Liver (tissue), 9 donors: ENCODE results near the gene ADGRF5. TPM values are rescaled to one million over a fixed set of nuclear protein-coding genes. Genes with fewer than 3 reads are reported as not detected.

ENCODE experiments used
- DNase-seq: peaks from one replicate; pipeline ENCODE4 v3.0.0-alpha.2; 2017; ENCODE audit warnings: low spot score
- H3K27ac ChIP-seq, 2 donors: one replicate each; pipeline ENCODE4 v1.7.0; 2013; ENCODE audit warnings: inconsistent platforms in 2 of 2, low read length in 2 of 2, control low read depth in 1 of 2, low read depth in 1 of 2, mild to moderate bottlenecking in 1 of 2
- H3K27me3 ChIP-seq, 4 donors: one replicate each; pipeline versions ENCODE4 v1.6.1 to v1.7.0; 2013; ENCODE audit warnings: low read length in 3 of 4, inconsistent platforms in 1 of 4, mild to moderate bottlenecking in 1 of 4, moderate library complexity in 1 of 4; ENCODE audit not compliant: control insufficient read depth in 4 of 4, insufficient read depth in 4 of 4
- H3K36me3 ChIP-seq, 4 donors: one replicate each; pipeline versions ENCODE4 v1.6.1 to v1.7.0; 2013; ENCODE audit warnings: low read length in 3 of 4, mild to moderate bottlenecking in 3 of 4, low read depth in 1 of 4, moderate library complexity in 1 of 4; ENCODE audit not compliant: control insufficient read depth in 4 of 4, insufficient read depth in 3 of 4
- H3K4me1 ChIP-seq, 4 donors: one replicate each; pipeline versions ENCODE4 v1.6.1 to v1.7.0; 2013; ENCODE audit warnings: low read length in 3 of 4, mild to moderate bottlenecking in 3 of 4, moderate library complexity in 1 of 4; ENCODE audit not compliant: control insufficient read depth in 4 of 4, insufficient read depth in 4 of 4
- H3K4me3 ChIP-seq, 3 donors: one replicate each; pipeline versions ENCODE4 v1.6.1 to v1.7.0; 2013; ENCODE audit warnings: low read length in 3 of 3, control low read depth in 1 of 3, low read depth in 1 of 3, mild to moderate bottlenecking in 1 of 3
- H3K9ac ChIP-seq, 2 donors: one replicate each; pipeline ENCODE4 v1.7.0; 2013; ENCODE audit warnings: low read length in 2 of 2, mild to moderate bottlenecking in 2 of 2, moderate library complexity in 2 of 2, control low read depth in 1 of 2, low read depth in 1 of 2
- H3K9me3 ChIP-seq, 4 donors: one replicate each; pipeline versions ENCODE4 v1.6.1 to v1.7.0; 2013; ENCODE audit warnings: low read length in 3 of 4; ENCODE audit not compliant: control insufficient read depth in 4 of 4
- ATF3 ChIP-seq: IDR thresholded peaks from 2 replicates; pipeline ENCODE4 v1.6.1; 2016; ENCODE audit warnings: antibody characterized with exemption
- FOXA1 ChIP-seq: IDR thresholded peaks from 2 replicates; pipeline ENCODE4 v1.6.1; 2016; ENCODE audit warnings: antibody characterized with exemption
- FOXA2 ChIP-seq: IDR thresholded peaks from 2 replicates; pipeline ENCODE4 v1.6.1; 2016; ENCODE audit warnings: antibody characterized with exemption
- GABPA ChIP-seq, 2 donors: IDR thresholded peaks in 1 of 2; conservative IDR thresholded peaks in 1 of 2; 2 replicates each; pipeline ENCODE4 v1.6.1; 2016; ENCODE audit warnings: antibody characterized with exemption in 2 of 2, mild to moderate bottlenecking in 1 of 2, moderate library complexity in 1 of 2
- JUND ChIP-seq, 2 donors: IDR thresholded peaks; 2 replicates each; pipeline ENCODE4 v1.6.1; 2016; ENCODE audit warnings: antibody characterized with exemption in 2 of 2
- MAX ChIP-seq: IDR thresholded peaks from 2 replicates; pipeline ENCODE4 v1.6.1; 2016; ENCODE audit warnings: antibody characterized with exemption
- NR2F2 ChIP-seq: IDR thresholded peaks from 2 replicates; pipeline ENCODE4 v1.6.1; 2016; ENCODE audit warnings: antibody characterized with exemption
- RAD21 ChIP-seq, 2 donors: IDR thresholded peaks; 2 replicates each; pipeline ENCODE4 v1.6.1; 2016; ENCODE audit warnings: antibody characterized with exemption in 2 of 2, mild to moderate bottlenecking in 2 of 2
- REST ChIP-seq: IDR thresholded peaks from 2 replicates; pipeline ENCODE4 v1.6.1; 2016; ENCODE audit warnings: antibody characterized with exemption, mild to moderate bottlenecking
- RXRA ChIP-seq, 2 donors: IDR thresholded peaks; 2 replicates each; pipeline ENCODE4 v1.6.1; 2017 to 2018; ENCODE audit warnings: antibody characterized with exemption in 2 of 2, mild to moderate bottlenecking in 1 of 2
- SP1 ChIP-seq: IDR thresholded peaks from 2 replicates; pipeline ENCODE4 v1.6.1; 2018; ENCODE audit warnings: antibody characterized with exemption, mild to moderate bottlenecking
- TAF1 ChIP-seq: conservative IDR thresholded peaks from 2 replicates; pipeline ENCODE4 v1.6.1; 2016; ENCODE audit warnings: antibody characterized with exemption, mild to moderate bottlenecking
- WGBS: extraction: QIAGEN DNeasy Blood & Tissue Kit; methylation state at CpG from one replicate; pipeline ENCODE4 v1.1.7; 2013; 5-methylcytosine and 5-hydroxymethylcytosine counted together
- polyA plus RNA-seq, 2 donors: library from polyadenylated mRNA; stranded (reverse) in 1 of 2; unstranded in 1 of 2; fragments of 200-250 nt in 1 of 2; fragments of >200 nt in 1 of 2; fragmentation: Nextera tagmentation in 1 of 2; extraction: Ambion mirVana in 1 of 2; gene quantifications; one replicate each; pipeline versions ENCODE4 v1.2.1 to v1.2.3, GENCODE V29; 2013 to 2015
- total RNA-seq, 2 donors: library from RNA; depleted of rRNA; stranded (reverse); fragments of >200 nt; gene quantifications; one replicate each; pipeline ENCODE4 v1.2.3, GENCODE V29; 2014
- donor health status: healthy.
- donor health status: healthy.
- donor health status: healthy.
- donor health status: healthy.
- donor health status: healthy.

Gene ADGRF5
- total and polyA plus RNA-seq, 4 donors = 4.9 to 19.9 (median 7.4) TPM

- TF ChIP-seq FOXA1 (no peak), RAD21 (IDR thresholded peaks at IDR 0.05) (no peak), ATF3 (no peak)
- no peaks in the 10 kb centered on the region for H3K9me3 ChIP-seq
- no peaks in the 10 kb centered on the region for H3K4me1 ChIP-seq
- no peak overlapping the region for H3K4me3 ChIP-seq
- H3K36me3 ChIP-seq = no peaks in the 10 kb centered on the region
- no peak overlapping the region for H3K9ac ChIP-seq
- DNase-seq = no peak
- H3K27me3 ChIP-seq = peaks cover 0 to 2% (median 0%) of the 10 kb centered on the region in 4 donors
- WGBS = 70% methylated on average over 8 of the region's 8 CpGs
- H3K27ac ChIP-seq = peak overlapping the region in 1 of 2 donors; percentile 25
These were observed 28.0 kb upstream of the ADGRF5 start for GRCh38 chr6:46949632-46950280.

GRCh38 chr6:46948699-46949098 lies 27.0 kb upstream of the ADGRF5 start:
- no peaks in the 10 kb centered on the region for H3K4me1 ChIP-seq
- DNase-seq = no peak

GRCh38 chr6:46947497-46947896 lies 25.8 kb upstream of the ADGRF5 start:
- peak; percentile 68 for TF ChIP-seq NR2F2
- no peak for TF ChIP-seq TAF1

More at GRCh38 chr6:46948699-46949098, 27.0 kb upstream of the ADGRF5 start:
- TF ChIP-seq SP1 = peak; percentile 20
- no peak for TF ChIP-seq JUND (IDR thresholded peaks at IDR 0.05)
- peak; percentile 88 for TF ChIP-seq NR2F2
- Histone ChIP-seq H3K27ac (peak overlapping the region in 1 of 2 donors; percentile 18), H3K9ac (no peak overlapping the region), H3K4me3 (no peak overlapping the region), H3K9me3 (no peaks in the 10 kb centered on the region), H3K27me3 (peaks cover 0 to 2% (median 0%) of the 10 kb centered on the region in 4 donors), H3K36me3 (no peaks in the 10 kb centered on the region)
- 85% methylated on average over 8 of the region's 8 CpGs for WGBS

GRCh38 chr6:46940433-46941226 lies 18.9 kb upstream of the ADGRF5 start:
- Histone ChIP-seq H3K9me3 (no peaks in the 10 kb centered on the region), H3K27me3 (peaks cover 0 to 2% (median 0%) of the 10 kb centered on the region in 4 donors), H3K9ac (no peak overlapping the region), H3K36me3 (no peaks in the 10 kb centered on the region), H3K4me3 (no peak overlapping the region), H3K4me1 (no peaks in the 10 kb centered on the region), H3K27ac (no peak overlapping the region)
- DNase-seq = no peak
- no peak for TF ChIP-seq FOXA2
- no peak for TF ChIP-seq MAX
- TF ChIP-seq JUND (IDR thresholded peaks at IDR 0.05) = no peak
- no peak for TF ChIP-seq RXRA (IDR thresholded peaks at IDR 0.05)
- no peak for TF ChIP-seq REST
- TF ChIP-seq GABPA (IDR thresholded peaks at IDR 0.05 in 1 of 2, conservative IDR thresholded peaks at IDR 0.05 in 1 of 2) = no peak
- WGBS = 42% methylated on average over 1 of the region's 1 CpG

More at GRCh38 chr6:46947497-46947896, 25.8 kb upstream of the ADGRF5 start:
- WGBS = 89% methylated on average over 5 of the region's 5 CpGs
- Histone ChIP-seq H3K27ac (no peak overlapping the region), H3K4me1 (no peaks in the 10 kb centered on the region), H3K4me3 (no peak overlapping the region), H3K9ac (no peak overlapping the region), H3K9me3 (no peaks in the 10 kb centered on the region), H3K36me3 (no peaks in the 10 kb centered on the region), H3K27me3 (peaks cover 0 to 2% (median 0%) of the 10 kb centered on the region in 4 donors)
- DNase-seq = no peak
